Sigmoid colon (tissue), 4 donors: Measurements from ENCODE around the gene MED14.

Experiments used
- POLR2A ChIP-seq, 2 donors: fragments of 450-650 bp; IDR thresholded peaks; one replicate each; pipeline ENCODE4 v1.6.1; 2016; ENCODE audit warnings: antibody characterized with exemption in 2 of 2, mild to moderate bottlenecking in 2 of 2, moderate library complexity in 2 of 2
- POLR2AphosphoS5 ChIP-seq, 4 donors: sonication (generic); formaldehyde crosslinking; IDR thresholded peaks; one replicate each; pipeline ENCODE4 v1.6.1; 2017; ENCODE audit warnings: antibody characterized with exemption in 4 of 4
- TF ChIP-seq, protein P1 (sequence below), 4 experiments: fragments of 450-650 bp in 3 of 4; fragments of 200-600 bp in 1 of 4; IDR thresholded peaks; one replicate each; pipeline ENCODE4 v1.5.1; 2016 to 2019; ENCODE audit warnings: antibody characterized with exemption in 4 of 4, mild to moderate bottlenecking in 3 of 4, moderate library complexity in 2 of 4

DNA sequence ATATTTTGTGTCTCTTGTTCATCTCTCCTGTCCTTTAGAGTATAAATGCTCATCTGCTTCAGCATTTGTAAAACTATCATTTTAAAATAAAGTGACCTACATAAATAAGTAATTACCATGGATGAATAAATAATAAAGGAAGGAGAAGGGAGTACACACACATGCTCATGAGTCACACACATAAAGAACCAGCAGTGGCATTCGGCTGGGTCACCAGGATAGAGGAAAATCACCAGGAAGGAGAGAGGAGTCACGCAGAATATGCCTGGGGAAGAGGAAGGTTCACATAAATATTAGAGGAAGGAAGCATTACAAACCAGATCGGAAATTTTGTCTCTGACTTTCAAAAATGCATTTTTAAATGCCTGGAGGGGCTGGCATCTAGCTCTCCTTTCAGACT, 38.5 kb upstream of the MED14 start:
- TF ChIP-seq POLR2A (IDR thresholded peaks at IDR 0.05) (no peak), POLR2AphosphoS5 (IDR thresholded peaks at IDR 0.05) (no peak)
- TF ChIP-seq, protein P1, sequence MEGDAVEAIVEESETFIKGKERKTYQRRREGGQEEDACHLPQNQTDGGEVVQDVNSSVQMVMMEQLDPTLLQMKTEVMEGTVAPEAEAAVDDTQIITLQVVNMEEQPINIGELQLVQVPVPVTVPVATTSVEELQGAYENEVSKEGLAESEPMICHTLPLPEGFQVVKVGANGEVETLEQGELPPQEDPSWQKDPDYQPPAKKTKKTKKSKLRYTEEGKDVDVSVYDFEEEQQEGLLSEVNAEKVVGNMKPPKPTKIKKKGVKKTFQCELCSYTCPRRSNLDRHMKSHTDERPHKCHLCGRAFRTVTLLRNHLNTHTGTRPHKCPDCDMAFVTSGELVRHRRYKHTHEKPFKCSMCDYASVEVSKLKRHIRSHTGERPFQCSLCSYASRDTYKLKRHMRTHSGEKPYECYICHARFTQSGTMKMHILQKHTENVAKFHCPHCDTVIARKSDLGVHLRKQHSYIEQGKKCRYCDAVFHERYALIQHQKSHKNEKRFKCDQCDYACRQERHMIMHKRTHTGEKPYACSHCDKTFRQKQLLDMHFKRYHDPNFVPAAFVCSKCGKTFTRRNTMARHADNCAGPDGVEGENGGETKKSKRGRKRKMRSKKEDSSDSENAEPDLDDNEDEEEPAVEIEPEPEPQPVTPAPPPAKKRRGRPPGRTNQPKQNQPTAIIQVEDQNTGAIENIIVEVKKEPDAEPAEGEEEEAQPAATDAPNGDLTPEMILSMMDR (IDR thresholded peaks at IDR 0.05), result no peak
